Left renal pelvis (tissue), 4 donors: Measurements from ENCODE around the gene PAF1. TPM values are rescaled to one million over a fixed set of nuclear protein-coding genes. Genes with fewer than 3 reads are reported as not detected.

Source experiments
- polyA plus RNA-seq, 4 donors: library from polyadenylated mRNA; unstranded; fragments of 120-200 nt; gene quantifications; one replicate each; pipeline ENCODE4 v1.2.1, GENCODE V29; 2013; ENCODE audit not compliant: insufficient read length in 4 of 4

Gene PAF1
- polyA plus RNA-seq, 4 donors = 53.9 to 76.8 (median 65.2) TPM

Other genes with a start within 250 kb of the PAF1 start
- gene NCCRP1, start 194.1 kb downstream of the PAF1 start, polyA plus RNA-seq = 1 to 10 TPM in 2 of 4 donors, under 1 TPM in 2; 0.08 to 3.9 (median 1.1) TPM
- not detected for gene SYCN, start 186.8 kb downstream of the PAF1 start, polyA plus RNA-seq
- gene IFNL3, start 146.1 kb downstream of the PAF1 start, polyA plus RNA-seq = not detected
- gene IFNL4, start 142.2 kb downstream of the PAF1 start, polyA plus RNA-seq = under 1 TPM in 1 of 4 donors, not detected in 3; 0.34 TPM
- gene IFNL2, start 122.7 kb downstream of the PAF1 start, polyA plus RNA-seq = not detected
- not detected for gene IFNL1, start 94.7 kb downstream of the PAF1 start, polyA plus RNA-seq
- 1 to 10 TPM; 1.2 to 2.0 (median 1.7) TPM for gene LRFN1, start 70.2 kb downstream of the PAF1 start, polyA plus RNA-seq
- gene GMFG, start 55.1 kb downstream of the PAF1 start, polyA plus RNA-seq = 10 to 100 TPM; 22.1 to 23.8 (median 22.1) TPM
- gene SAMD4B, start 48.7 kb downstream of the PAF1 start, polyA plus RNA-seq = 100 to 1,000 TPM in 3 of 4 donors, 10 to 100 TPM in 1; 89.6 to 139 (median 111) TPM
- 10 to 100 TPM; 34.1 to 42.3 (median 38.4) TPM for gene MED29, start 272 bp upstream of the PAF1 start, polyA plus RNA-seq
- gene ZFP36, start 15.7 kb upstream of the PAF1 start, polyA plus RNA-seq = 100 to 1,000 TPM in 1 of 4 donors, 10 to 100 TPM in 3; 18.4 to 945 (median 37.0) TPM
- 100 to 1,000 TPM in 1 of 4 donors, 10 to 100 TPM in 3; 67.3 to 130 (median 90.1) TPM for gene PLEKHG2, start 21.6 kb upstream of the PAF1 start, polyA plus RNA-seq
- 1,000 to 10,000 TPM; 1,121 to 1,373 (median 1,329) TPM for gene RPS16, start 44.8 kb upstream of the PAF1 start, polyA plus RNA-seq
- gene SUPT5H, start 54.5 kb upstream of the PAF1 start, polyA plus RNA-seq = 100 to 1,000 TPM; 112 to 158 (median 132) TPM
- 10 to 100 TPM; 48.5 to 94.1 (median 74.2) TPM for gene TIMM50, start 89.7 kb upstream of the PAF1 start, polyA plus RNA-seq
- gene DLL3, start 107.8 kb upstream of the PAF1 start, polyA plus RNA-seq = under 1 TPM; 0.33 to 0.78 (median 0.64) TPM
- gene SELENOV, start 124.0 kb upstream of the PAF1 start, polyA plus RNA-seq = 1 to 10 TPM; 3.2 to 8.2 (median 5.5) TPM
- gene EID2B, start 141.7 kb upstream of the PAF1 start, polyA plus RNA-seq = 1 to 10 TPM; 4.2 to 5.3 (median 4.5) TPM
- gene EID2, start 149.1 kb upstream of the PAF1 start, polyA plus RNA-seq = 10 to 100 TPM; 16.2 to 24.3 (median 20.1) TPM
- not detected for gene LGALS13, start 211.4 kb upstream of the PAF1 start, polyA plus RNA-seq